NCI-H2107 treated with DMSO at 0.1 percent for 48 hours (cell line): ENCODE results near the gene NLRP5.

Source experiments
- DNase-seq: peaks from one replicate; lab custom pipeline; 2025; ENCODE audit not compliant: unreplicated experiment; lab: John Stamatoyannopoulos, UW

The NLRP5 gene

GRCh38 chr19:56071151-56071550 lies 84.6 kb downstream of the NLRP5 start:
- no peak for DNase-seq

GRCh38 chr19:56076498-56076897 lies 89.9 kb downstream of the NLRP5 start:
- DNase-seq = peak; percentile 2

GRCh38 chr19:56079609-56080008 lies 93.0 kb downstream of the NLRP5 start:
- DNase-seq = no peak

- DNase-seq = peak; percentile 50
Observed at GRCh38 chr19:56080669-56081401, 94.3 kb downstream of the NLRP5 start.

- no peak for DNase-seq
Observed at GRCh38 chr19:56083668-56084067, 97.1 kb downstream of the NLRP5 start.

- DNase-seq = no peak
Observed at GRCh38 chr19:56084835-56085536, 98.4 kb downstream of the NLRP5 start.

- no peak for DNase-seq
Observed at GRCh38 chr19:56085571-56086275, 99.1 kb downstream of the NLRP5 start.

- DNase-seq = no peak
Observed at GRCh38 chr19:56086671-56087430, 100.3 kb downstream of the NLRP5 start.

- no peak for DNase-seq
Observed at GRCh38 chr19:56087647-56088496, 101.3 kb downstream of the NLRP5 start.

GRCh38 chr19:56088497-56089215 lies 102.1 kb downstream of the NLRP5 start:
- no peak for DNase-seq

GRCh38 chr19:56089344-56089743 lies 102.8 kb downstream of the NLRP5 start:
- DNase-seq = no peak

- no peak for DNase-seq
Observed at GRCh38 chr19:56091066-56091490, 104.5 kb downstream of the NLRP5 start.

- DNase-seq = peak; percentile 49
Observed at GRCh38 chr19:56091751-56092546, 105.4 kb downstream of the NLRP5 start.

GRCh38 chr19:56092685-56093631 lies 106.4 kb downstream of the NLRP5 start:
- DNase-seq = no peak

- no peak for DNase-seq
Observed at GRCh38 chr19:56094449-56094848, 107.9 kb downstream of the NLRP5 start.

GRCh38 chr19:56096665-56097064 lies 110.1 kb downstream of the NLRP5 start:
- DNase-seq = no peak

- DNase-seq = no peak
Observed at GRCh38 chr19:56097306-56097705, 110.7 kb downstream of the NLRP5 start.

- DNase-seq = no peak
Observed at GRCh38 chr19:56097776-56098175, 111.2 kb downstream of the NLRP5 start.
